ENCODE data around the gene GAS5. TPM values are rescaled to one million over a fixed set of nuclear protein-coding genes. Genes with fewer than 3 reads are reported as not detected.

GAS5 gene
- total and polyA plus RNA-seq, 2 experiments from 2014 or later: 979 to 992 TPM

GRCh38 chr1:173821680-173822079 lies 46.1 kb downstream of the GAS5 start (continued):
- TF ChIP-seq ETS1 (IDR thresholded peaks at IDR 0.05): no peak

- H3K79me2 ChIP-seq (replicated peaks; ENCODE audit: insufficient read depth): peaks cover 100% of the 10 kb centered on the region
- peaks cover 24% of the 10 kb centered on the region for H3K36me3 ChIP-seq (ENCODE audit: insufficient read depth)
- H3K9me3 Mint-ChIP-seq: no peaks in the 10 kb centered on the region; the same call in 2 of the 3 replicates
- no peak for DNase-seq (ENCODE audit: low spot score)
- H3K27ac Mint-ChIP-seq: no peak overlapping the region
- peaks cover 48% of the 10 kb centered on the region for H3K36me3 Mint-ChIP-seq (ENCODE audit: low read depth)
- no peak overlapping the region for H2AFZ ChIP-seq
- ATAC-seq: no peak
- H3K27me3 Mint-ChIP-seq (ENCODE audit: insufficient read depth, low read depth, poor library complexity): no peaks in the 10 kb centered on the region
- peaks cover 19% of the 10 kb centered on the region; the same call in 1 of the 2 replicates for H4K20me1 ChIP-seq (replicated peaks; ENCODE audit: insufficient read depth)
- no peaks in the 10 kb centered on the region for H3F3A ChIP-seq (replicated peaks; ENCODE audit: low read depth)
- TF ChIP-seq ZNF114 (CRISPR knock-in tag; IDR thresholded peaks at IDR 0.05): no peak
- no peak for TF ChIP-seq NANOG (IDR thresholded peaks at IDR 0.05; ENCODE audit: borderline replicate concordance)
- no peak for TF ChIP-seq EZH2phosphoT487 (IDR thresholded peaks at IDR 0.05; ENCODE audit: unreplicated experiment)
- no peak for TF ChIP-seq EZH2 (IDR thresholded peaks at IDR 0.05; ENCODE audit: low read depth, unreplicated experiment)
- no peak for TF ChIP-seq STAT1 (IDR thresholded peaks at IDR 0.05; ENCODE audit: unreplicated experiment)
- TF ChIP-seq, protein P1, sequence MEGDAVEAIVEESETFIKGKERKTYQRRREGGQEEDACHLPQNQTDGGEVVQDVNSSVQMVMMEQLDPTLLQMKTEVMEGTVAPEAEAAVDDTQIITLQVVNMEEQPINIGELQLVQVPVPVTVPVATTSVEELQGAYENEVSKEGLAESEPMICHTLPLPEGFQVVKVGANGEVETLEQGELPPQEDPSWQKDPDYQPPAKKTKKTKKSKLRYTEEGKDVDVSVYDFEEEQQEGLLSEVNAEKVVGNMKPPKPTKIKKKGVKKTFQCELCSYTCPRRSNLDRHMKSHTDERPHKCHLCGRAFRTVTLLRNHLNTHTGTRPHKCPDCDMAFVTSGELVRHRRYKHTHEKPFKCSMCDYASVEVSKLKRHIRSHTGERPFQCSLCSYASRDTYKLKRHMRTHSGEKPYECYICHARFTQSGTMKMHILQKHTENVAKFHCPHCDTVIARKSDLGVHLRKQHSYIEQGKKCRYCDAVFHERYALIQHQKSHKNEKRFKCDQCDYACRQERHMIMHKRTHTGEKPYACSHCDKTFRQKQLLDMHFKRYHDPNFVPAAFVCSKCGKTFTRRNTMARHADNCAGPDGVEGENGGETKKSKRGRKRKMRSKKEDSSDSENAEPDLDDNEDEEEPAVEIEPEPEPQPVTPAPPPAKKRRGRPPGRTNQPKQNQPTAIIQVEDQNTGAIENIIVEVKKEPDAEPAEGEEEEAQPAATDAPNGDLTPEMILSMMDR (conservative IDR thresholded peaks at IDR 0.05; ENCODE audit: low read depth in 2 of 2): no peak
- TF ChIP-seq ETS1 (IDR thresholded peaks at IDR 0.05): no peak
- TF ChIP-seq POLR2AphosphoS5 (IDR thresholded peaks at IDR 0.05; ENCODE audit: low read depth): no peak
- TF ChIP-seq, protein P2, sequence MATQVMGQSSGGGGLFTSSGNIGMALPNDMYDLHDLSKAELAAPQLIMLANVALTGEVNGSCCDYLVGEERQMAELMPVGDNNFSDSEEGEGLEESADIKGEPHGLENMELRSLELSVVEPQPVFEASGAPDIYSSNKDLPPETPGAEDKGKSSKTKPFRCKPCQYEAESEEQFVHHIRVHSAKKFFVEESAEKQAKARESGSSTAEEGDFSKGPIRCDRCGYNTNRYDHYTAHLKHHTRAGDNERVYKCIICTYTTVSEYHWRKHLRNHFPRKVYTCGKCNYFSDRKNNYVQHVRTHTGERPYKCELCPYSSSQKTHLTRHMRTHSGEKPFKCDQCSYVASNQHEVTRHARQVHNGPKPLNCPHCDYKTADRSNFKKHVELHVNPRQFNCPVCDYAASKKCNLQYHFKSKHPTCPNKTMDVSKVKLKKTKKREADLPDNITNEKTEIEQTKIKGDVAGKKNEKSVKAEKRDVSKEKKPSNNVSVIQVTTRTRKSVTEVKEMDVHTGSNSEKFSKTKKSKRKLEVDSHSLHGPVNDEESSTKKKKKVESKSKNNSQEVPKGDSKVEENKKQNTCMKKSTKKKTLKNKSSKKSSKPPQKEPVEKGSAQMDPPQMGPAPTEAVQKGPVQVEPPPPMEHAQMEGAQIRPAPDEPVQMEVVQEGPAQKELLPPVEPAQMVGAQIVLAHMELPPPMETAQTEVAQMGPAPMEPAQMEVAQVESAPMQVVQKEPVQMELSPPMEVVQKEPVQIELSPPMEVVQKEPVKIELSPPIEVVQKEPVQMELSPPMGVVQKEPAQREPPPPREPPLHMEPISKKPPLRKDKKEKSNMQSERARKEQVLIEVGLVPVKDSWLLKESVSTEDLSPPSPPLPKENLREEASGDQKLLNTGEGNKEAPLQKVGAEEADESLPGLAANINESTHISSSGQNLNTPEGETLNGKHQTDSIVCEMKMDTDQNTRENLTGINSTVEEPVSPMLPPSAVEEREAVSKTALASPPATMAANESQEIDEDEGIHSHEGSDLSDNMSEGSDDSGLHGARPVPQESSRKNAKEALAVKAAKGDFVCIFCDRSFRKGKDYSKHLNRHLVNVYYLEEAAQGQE (IDR thresholded peaks at IDR 0.05; ENCODE audit: unreplicated experiment): no peak
- no peak for TF ChIP-seq JUNB (IDR thresholded peaks at IDR 0.05; ENCODE audit: unreplicated experiment)
- no peak for TF ChIP-seq ZNF331 (CRISPR knock-in tag; IDR thresholded peaks at IDR 0.05; ENCODE audit: low read depth)
- no peaks in the 10 kb centered on the region for H3K9me2 ChIP-seq (ENCODE audit: insufficient read depth)
- no peak overlapping the region for H3K4me2 ChIP-seq
- no peak overlapping the region for H3K4me3 Mint-ChIP-seq
- H3K4me3 ChIP-seq: no peak overlapping the region
- peaks cover 6% of the 10 kb centered on the region for H3K4me1 ChIP-seq (ENCODE audit: insufficient read depth)
- H3K27ac ChIP-seq (ENCODE audit: low read depth): no peak overlapping the region
- no peaks in the 10 kb centered on the region for H3K27me3 ChIP-seq (ENCODE audit: insufficient read depth)
- peaks cover 6% of the 10 kb centered on the region for H3K4me1 Mint-ChIP-seq
Measured at GRCh38 chr1:173818459-173818858, 49.3 kb downstream of the GAS5 start.

Other genes starting within 250 kb of the GAS5 start
- not detected in 2 replicates for gene TEX50, start 232.7 kb downstream of the GAS5 start, total RNA-seq (2014; rRNA removed; shearing (Covaris generic))
- not detected in 2 replicates for gene TEX50, start 232.7 kb downstream of the GAS5 start, polyA plus RNA-seq (2016; fragmentation: Nextera tagmentation; extraction: Ambion mirVana)
- 1.5 and 2.0 TPM in 2 replicates for gene ANKRD45, start 198.1 kb downstream of the GAS5 start, total RNA-seq (2014; rRNA removed; shearing (Covaris generic))
- gene ANKRD45, start 198.1 kb downstream of the GAS5 start, polyA plus RNA-seq (2016; fragmentation: Nextera tagmentation; extraction: Ambion mirVana): 1.0 and 2.3 TPM in 2 replicates
- gene KLHL20, start 153.0 kb downstream of the GAS5 start, total RNA-seq (2014; rRNA removed; shearing (Covaris generic)): 7.9 and 14.5 TPM in 2 replicates
- gene KLHL20, start 153.0 kb downstream of the GAS5 start, polyA plus RNA-seq (2016; fragmentation: Nextera tagmentation; extraction: Ambion mirVana): 11.8 and 12.3 TPM in 2 replicates
- gene DARS2, start 43.3 kb downstream of the GAS5 start, total RNA-seq (2014; rRNA removed; shearing (Covaris generic)): 41.1 and 49.9 TPM in 2 replicates
- 17.0 and 18.1 TPM in 2 replicates for gene DARS2, start 43.3 kb downstream of the GAS5 start, polyA plus RNA-seq (2016; fragmentation: Nextera tagmentation; extraction: Ambion mirVana)
- gene CENPL, start 43.1 kb downstream of the GAS5 start, total RNA-seq (2014; rRNA removed; shearing (Covaris generic)): 23.5 and 40.7 TPM in 2 replicates
- gene CENPL, start 43.1 kb downstream of the GAS5 start, polyA plus RNA-seq (2016; fragmentation: Nextera tagmentation; extraction: Ambion mirVana): 8.8 and 13.6 TPM in 2 replicates
- gene ZBTB37, start 391 bp upstream of the GAS5 start, total RNA-seq (2014; rRNA removed; shearing (Covaris generic)): 15.2 and 15.8 TPM in 2 replicates
- 1.4 and 2.7 TPM in 2 replicates for gene ZBTB37, start 391 bp upstream of the GAS5 start, polyA plus RNA-seq (2016; fragmentation: Nextera tagmentation; extraction: Ambion mirVana)
- not detected in 2 replicates for gene SERPINC1, start 49.3 kb upstream of the GAS5 start, total RNA-seq (2014; rRNA removed; shearing (Covaris generic))
- not detected in 2 replicates for gene SERPINC1, start 49.3 kb upstream of the GAS5 start, polyA plus RNA-seq (2016; fragmentation: Nextera tagmentation; extraction: Ambion mirVana)
- 21.6 and 24.5 TPM in 2 replicates for gene RC3H1, start 154.4 kb upstream of the GAS5 start, total RNA-seq (2014; rRNA removed; shearing (Covaris generic))
- gene RC3H1, start 154.4 kb upstream of the GAS5 start, polyA plus RNA-seq (2016; fragmentation: Nextera tagmentation; extraction: Ambion mirVana): 4.7 and 6.8 TPM in 2 replicates